GM19324 (cell line): ENCODE measurements around the gene WARS2.

Source experiments
- ATAC-seq: cut with Tn5 transposase; IDR thresholded peaks from one replicate; pipeline ENCODE4 v1.9.1; 2021; ENCODE audit warnings: mild to moderate bottlenecking, moderate library complexity; ENCODE audit not compliant: unreplicated experiment, low FRiP score

Gene WARS2

DNA sequence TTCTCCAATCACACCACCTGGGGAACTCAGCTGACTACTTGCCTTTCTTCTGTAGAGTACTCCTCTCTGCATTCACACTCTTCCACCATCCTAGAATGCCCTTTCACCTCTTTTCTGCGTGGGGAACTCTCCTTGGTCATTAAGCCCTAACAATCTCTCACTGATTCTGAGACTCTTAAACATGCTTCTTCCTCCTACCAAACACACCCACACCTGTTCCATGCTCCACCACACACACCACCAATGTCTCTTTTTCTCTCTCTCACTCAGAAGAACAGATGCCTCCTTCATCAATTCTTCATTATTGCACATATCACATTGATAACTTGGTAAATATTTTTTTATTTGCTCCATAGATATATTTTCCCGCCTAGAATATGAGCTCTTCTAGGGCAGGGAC, 53.6 kb downstream of the WARS2 start:
- no peak for ATAC-seq

DNA sequence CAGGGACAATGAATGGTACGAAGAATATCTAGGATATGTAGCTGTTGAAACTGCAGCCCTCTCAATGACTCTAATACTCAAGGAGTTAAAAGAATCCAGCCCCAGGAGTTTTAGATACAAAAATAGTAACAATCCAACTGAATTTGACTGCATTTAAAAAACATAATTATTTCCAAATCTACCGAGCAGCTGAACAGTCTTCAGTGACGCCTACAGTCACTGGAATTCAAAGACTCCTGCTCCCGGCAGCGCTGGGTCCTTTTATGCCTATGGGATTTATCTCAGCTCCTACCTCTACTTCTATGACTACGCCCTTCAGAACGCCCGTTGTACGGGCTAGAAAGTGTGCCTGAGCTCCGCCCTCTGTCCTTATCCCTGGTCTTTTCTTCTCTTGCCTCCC, 55.7 kb downstream of the WARS2 start:
- no peak for ATAC-seq

DNA sequence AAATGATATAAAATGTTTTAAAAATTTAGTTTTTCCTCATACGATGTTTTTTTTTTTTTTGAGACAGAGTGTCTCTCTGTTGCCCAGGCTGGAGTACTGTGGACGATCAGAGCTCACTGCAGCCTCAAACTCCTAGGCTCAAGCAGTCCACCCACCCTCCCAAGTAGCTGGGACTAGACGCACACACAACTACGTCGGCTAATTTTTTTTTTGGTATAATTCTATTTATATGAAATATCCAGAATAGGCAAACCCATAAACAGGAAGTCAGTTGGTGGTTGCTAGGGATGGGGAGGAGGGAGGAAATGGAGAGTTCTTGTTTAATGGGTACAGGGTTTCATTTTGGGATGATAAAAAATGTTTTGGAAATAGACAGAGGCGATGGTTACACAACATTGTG, 56.5 kb downstream of the WARS2 start:
- no peak for ATAC-seq

DNA sequence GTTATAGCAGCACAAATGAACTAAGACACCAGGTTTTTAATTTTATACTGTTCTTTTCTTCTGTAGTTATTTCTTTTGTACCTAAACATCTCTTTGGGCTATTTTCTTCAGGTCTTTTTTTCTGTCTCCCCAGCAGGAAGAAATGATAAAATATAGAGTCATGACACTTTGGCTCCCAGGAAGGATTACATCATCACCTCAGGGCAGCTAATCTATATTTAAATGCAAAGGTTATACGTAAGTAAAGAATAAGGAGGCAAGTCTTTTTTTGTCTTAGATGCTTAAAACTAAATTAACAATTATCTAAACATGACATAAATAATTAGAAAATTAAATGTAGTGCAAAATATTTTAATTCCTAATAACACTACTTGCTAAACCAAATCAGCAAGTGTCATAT, 57.0 kb downstream of the WARS2 start:
- no peak for ATAC-seq

DNA sequence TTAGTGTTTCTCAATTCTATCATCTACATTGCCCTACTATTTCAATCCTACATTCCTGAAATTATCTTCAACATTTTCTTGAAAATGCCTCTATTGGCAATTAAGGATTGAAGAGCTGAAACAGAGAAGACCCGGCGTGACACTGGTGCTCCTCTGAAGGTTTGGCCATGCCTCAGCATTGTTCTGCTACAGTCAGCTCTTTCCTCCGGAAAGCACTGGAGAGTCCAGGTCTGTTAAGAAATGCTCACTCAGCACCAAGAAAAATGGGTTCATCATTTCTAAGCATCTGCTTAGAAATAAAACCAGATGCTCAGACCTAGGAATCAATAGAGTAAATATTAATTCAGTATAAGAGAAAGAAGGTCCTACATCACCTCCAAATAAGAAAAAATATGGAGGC, 58.8 kb downstream of the WARS2 start:
- ATAC-seq: no peak

DNA sequence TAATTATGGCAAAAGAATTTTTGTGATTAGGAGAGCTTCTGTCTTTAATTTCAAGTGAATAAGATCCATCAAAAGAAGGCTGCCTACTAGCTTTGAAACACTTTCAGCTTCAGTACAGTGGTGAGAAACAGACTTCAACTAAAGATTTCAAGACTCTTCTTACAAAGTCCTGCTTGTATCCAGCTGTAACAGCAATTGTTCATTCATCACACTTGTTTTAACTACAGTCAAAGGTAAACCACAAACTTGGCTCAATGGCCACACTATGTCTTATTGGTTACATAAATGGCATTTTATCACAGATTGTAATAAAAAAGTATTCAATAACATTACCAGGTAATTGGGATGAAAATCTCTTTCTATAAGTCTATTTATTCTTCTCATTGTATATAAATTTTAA, 59.2 kb downstream of the WARS2 start:
- ATAC-seq: no peak

DNA sequence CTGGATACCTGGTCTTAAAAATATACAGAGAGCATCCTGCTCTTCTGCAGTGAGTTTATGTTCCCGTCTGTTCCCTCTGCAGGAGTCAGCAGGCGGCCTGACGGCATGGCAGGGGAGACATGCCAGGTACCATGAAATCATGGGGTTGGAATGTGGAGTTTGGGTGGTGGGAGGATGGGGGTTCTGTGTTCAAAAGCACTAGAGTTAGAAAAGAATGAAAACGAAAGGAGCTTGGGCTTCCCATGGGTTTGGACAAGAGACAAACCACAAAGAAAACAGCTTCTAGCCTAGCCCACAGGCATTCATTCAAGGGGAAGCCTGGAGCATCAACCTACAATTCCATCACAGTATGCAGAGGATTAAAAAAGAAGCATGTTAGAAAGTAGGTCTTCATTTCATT, 59.9 kb downstream of the WARS2 start:
- ATAC-seq: no peak

DNA sequence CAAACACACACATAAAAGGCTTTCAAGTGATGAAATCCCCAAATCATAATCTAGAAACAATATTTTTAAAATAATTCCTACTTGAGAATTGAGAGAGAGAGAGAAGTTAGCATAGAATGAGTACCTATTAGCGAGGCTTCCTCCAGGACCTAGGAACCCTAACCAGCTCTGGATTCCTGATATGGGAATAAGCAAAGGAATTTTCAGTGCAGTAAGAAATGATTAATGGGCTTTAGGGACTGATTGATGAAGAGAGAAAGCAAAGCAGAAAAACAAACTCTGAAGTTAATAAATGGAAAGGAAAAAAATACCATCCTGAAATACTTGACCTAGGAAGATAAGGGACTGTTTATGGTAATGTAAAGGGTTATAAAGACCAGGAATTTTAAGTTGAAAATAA, 60.6 kb downstream of the WARS2 start:
- ATAC-seq: no peak

DNA sequence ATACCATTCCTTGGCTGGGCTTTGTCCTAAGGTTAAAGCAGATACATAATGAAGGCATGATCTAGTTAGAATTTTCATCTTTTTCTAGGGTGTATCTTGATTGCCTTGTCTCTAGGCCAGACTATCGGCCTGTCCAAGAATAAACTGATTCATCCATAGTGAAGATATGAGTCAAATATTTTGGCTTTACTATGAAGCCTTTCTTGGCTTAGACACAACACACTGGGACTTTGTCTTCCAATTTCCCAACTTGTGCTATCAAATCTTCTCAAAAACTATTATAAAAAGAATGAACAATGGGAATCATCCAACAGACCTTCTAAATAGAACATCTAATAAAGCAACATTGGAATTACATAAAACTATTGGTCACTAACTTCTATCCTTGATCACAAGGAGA, 64.8 kb downstream of the WARS2 start:
- no peak for ATAC-seq

DNA sequence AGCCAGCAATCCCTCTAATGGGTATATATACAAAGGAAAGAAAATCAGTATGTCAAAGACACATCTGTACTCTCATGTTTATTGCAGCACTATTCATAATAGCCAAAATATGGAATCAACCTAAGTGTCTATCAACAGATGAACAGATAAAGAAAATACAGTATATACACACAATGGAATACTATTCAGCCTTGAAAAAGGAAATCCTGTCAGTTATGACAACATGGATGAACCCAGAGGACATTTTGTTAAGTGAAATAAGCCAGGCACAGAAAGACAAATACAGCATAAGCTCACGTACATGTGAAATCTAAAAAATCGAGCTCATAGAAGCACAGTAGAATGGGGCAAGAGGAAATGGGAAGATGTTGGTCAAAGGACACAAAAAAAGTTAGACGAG, 69.1 kb downstream of the WARS2 start:
- ATAC-seq: no peak

DNA sequence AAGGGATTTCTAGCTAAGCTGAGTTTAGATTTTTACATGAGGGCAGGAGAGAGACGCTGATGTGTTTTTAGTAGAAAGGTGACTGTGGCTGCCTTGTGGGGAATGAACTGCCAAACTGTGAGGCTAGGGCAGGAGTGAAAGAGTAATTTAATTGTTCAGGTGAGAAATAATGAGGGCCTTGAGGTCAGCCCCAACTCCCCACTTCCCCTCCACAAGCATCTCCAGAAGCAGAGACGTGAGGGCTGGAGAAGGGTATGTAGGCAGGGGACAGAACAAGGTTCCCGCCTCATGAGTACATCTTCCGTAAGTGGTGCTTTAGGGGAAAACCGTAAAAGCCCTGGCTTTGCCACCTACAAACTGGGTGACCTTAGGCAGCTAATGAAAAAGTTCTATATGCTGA, 70.8 kb downstream of the WARS2 start:
- ATAC-seq: no peak

DNA sequence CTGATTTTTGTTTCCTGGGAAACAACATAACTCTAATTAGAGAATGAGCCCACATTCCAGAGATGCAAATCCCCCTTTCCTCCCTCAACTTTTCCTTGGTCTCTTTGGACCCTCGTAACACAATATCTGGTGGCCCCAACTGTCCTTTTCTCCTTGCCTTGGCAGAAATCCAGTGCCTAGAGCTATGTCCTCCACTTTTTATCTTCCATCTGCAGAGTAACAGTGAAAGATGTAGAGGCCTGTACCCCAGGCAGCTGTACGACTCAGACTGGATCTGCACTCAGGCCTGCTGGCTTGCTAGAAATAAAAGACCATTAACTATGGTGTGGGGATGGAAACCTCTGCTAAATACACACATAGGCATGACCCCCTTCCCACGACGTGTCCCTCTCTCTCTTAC, 72.0 kb downstream of the WARS2 start:
- no peak for ATAC-seq

DNA sequence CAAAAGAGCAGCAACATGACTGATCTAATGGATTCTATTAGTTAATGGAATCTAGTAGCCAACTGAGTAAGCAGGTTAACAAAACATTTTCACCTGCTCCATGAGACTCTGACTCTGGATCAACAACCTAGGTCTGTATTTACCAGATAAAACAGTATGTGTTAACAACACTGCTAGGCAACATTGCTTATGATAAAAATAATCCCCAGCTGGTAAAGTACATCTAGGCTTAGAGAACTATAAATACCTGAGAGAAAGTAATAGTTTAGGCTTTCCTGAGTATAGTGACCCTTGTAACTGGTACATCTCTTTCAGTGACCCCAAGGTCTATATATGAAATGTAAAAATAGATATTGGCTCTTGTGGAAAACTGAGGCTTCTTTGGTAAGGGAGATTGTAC, 78.8 kb downstream of the WARS2 start:
- ATAC-seq: no peak

DNA sequence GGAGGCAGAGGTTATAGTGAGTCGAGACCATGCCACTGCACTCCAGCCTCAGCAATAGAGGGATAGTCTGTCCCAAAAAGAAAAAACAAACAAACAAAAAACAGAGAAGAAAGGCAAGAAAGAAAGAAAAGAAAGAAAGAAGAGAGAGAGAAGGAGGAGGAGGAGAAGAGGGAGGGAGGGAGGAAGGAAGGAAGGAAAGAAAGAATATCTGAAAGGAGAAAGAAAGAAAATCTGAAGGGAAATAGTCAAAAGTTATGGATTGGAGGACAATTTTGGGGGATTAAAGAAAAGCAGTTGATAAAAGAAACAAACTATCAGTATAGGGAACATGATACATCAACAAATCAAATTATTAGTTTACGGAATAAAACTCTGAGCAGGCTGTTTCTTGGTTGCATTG, 84.9 kb downstream of the WARS2 start:
- no peak for ATAC-seq

DNA sequence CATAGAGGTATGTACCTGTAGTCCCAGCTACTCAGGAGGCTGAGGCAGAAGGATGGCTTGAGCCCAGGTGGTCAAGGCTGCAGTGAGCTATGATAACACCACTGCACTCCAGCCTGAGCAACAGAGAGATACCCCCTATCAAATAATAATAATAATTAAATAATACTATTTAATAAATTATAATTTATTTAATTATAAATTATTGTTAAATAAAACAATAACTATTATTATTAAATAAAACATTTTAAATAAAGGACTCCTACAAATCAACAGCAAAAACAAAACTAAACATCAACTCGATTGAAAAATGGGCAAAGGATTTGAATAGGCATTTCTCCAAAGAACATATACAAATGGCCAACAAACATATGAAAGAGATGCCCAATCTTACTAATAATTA, 86.5 kb downstream of the WARS2 start:
- no peak for ATAC-seq

DNA sequence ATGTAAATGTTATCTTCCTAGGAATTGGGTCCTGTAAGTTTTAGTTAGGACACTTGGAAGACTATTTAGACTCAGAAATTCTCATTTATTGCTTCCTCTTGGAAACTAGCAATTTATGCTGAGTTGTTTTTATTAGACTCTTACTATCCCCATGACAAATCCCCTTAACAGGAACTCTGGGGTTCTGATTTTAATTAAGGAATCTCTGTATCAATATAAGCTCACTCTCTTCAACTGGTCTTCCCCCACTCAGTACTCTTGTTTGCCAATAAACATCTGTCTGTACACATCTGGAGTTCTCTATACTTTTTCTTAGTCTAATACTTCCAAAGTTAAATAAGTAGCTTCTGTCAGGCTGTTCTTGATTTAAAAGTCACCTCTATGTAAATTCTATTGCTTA, 88.2 kb downstream of the WARS2 start:
- no peak for ATAC-seq

DNA sequence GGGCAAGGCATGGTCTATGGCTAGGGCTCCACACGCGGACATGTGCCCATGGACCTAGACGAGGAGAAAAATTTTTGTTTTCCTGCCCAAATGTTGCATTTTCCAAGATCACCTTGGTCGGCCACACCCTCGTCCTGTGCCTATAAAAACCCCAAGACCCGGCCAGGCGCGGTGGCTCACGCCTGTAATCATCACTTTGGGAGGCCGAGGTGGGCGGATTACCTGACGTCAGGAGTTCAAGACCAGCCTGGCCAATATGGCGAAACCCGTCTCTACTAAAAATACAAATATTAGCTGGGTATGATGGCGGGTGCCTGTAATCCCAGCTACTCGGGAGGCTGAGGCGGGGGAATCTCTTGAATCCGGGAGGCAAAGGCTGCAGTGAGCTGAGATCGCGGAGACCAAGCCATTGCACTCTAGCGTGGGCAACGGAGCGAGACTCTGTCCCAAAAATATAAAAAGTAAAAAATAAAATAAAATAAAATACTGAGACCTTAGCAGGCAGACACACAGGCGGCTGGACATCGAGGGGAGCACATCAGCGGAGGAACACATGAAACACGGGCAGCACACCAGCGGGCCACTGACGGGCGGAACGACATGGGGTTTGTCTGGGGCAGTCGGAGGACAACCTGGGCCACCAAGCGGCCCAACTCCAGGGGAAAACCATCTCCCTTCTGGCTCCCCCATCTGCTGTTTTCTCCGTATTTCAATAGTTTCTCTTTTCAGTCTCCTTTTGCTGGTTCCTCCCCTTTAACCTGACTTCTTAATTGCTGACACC, 91.6 kb downstream of the WARS2 start:
- no peak for ATAC-seq

DNA sequence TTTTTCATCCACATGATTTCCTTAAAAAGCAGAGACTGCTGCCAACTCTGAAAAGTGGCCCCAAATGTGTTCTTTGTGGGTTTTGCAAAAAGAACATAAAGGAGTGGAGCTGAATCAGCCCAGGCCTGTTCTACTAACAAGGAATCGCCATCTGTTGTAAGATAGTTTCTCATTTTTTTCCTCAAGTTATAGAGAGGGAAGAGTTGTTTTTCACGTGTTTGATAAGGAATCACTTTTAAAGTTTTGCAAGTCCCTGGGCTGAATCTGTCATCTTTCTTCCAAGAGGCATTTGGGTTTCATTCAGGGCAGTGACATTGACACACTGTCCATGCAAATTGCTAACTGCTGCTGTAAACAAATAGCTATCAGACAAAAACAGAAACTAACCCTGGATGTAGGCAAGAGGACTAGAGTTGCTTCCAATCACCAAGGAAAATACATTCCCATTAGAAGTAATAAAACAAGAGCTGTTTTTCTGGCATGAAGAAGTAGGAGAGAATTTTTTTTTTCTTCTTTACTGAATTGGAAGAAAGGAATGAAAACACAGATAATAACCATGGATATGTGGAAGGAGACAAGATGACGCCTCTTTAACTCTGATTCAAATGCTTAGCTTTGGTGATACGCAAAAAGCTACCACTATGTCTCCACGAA, 93.5 kb downstream of the WARS2 start:
- peak; percentile 55 for ATAC-seq

DNA sequence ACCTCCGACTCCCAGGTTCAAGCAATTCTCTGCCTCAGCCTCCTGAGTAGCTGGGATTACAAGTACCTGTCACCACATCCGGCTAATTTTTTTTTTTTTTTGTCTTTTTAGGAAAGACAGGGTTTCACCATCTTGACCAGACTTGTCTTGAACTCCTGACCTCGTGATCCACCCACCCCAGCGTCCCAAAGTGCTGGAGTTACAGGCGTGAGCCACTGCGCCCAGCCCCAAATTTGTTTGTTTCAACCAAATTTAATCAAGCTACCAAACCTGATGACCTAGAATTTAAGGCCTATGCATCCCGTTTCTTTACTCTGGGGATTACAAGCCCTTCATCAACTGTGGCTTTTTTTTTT, 94.0 kb downstream of the WARS2 start:
- no peak for ATAC-seq

DNA sequence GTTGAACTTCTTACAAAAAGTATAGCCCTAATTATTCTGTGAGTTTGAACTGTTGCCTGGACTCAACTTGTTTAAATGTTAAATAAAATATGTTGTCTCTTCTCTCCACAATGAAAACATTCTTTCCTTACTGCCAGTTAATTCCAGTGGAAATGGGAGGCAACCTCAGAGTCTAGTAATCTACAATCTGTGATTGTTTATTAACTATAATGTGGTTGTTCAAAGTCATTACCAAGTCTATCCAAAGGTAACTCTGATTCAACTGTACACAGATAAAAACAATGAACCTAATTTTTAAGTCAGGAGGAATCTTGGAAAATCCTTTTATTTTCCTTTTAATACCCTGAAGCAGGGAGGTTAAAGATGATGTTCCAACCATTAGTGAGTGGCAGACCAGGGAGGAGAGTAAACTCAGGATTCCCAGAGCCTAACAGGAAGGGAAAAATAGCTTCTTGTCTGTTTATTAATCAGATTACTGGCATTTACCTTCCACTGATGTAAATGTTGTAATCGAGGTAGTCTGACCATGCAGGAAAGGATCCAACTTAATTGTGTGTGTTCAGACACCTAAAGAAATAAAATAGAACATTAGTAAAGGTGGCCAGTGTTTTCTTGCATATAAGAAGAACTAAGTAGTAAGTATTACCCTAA, 95.2 kb downstream of the WARS2 start:
- no peak for ATAC-seq

DNA sequence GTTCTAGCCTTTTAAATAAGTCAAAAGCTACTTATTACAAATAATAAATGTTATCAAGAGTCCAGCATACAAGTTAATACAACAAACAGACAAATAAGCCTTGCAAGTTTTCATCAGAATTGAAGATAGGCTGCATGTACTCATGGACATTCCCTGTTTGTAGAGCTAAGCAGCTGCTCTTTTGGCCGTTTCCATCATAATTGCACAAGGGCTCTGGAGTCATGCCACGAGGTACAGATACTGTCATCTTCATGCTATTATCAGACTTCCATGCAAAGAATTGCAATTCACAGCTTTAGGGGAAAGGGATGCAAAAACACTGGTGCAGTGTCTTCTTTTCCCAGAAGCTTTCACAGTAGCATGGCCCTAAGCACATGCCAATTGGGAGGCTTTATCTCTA, 99.5 kb downstream of the WARS2 start:
- no peak for ATAC-seq

DNA sequence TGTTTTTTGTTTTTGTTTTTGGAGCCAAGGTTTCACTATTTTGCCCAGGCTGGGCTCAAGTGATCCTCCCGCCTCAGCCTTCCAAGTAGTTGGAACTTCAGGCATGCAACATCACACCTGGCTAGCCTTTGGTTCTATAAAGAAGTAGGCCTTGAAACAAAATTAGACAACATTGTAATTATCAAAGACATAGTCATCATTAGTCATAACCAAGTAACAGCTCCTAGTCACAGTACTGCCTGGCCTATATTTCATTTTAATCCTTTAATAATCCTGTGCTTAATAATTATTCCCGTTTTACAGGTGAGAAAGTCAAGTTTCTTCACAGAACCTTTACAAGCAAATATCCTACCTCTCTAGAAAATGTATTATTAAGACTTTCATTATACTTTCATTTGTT, 100.0 kb downstream of the WARS2 start:
- no peak for ATAC-seq
